Measurements from ENCODE around the gene ZMIZ1.

DNA sequence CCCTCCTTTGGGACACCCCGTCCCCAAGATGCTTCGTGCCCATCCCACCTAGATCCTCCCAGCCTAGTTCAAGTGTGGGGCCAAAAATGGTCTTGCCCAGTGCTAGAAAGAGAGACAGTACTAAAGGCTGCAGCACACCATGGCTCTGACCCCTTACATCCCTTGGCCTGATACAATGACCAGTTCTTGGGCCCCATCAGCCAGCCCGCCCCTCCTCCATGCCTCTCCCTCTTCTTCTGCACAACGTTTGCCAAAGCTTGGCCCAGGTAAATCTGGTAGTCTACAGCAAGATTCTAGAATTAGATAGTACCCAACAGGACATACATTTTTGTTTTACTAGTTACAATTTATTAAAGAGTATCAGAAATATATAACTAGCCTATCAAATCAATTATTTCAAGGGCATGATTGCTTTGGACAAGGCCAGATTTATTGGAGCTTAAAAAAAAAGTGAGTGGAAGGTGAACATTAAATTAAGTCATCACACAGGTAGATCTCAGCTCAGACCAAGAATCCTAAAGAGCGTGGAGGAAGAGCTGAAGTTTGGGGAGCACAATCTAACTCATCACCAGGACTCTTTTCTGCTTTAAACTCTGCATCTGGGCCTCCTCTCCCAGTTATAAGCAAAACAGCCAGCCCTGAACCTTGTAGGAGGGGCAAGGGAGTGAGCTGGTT is 69.8 kb downstream of the ZMIZ1 start:
- TF ChIP-seq, protein P1, sequence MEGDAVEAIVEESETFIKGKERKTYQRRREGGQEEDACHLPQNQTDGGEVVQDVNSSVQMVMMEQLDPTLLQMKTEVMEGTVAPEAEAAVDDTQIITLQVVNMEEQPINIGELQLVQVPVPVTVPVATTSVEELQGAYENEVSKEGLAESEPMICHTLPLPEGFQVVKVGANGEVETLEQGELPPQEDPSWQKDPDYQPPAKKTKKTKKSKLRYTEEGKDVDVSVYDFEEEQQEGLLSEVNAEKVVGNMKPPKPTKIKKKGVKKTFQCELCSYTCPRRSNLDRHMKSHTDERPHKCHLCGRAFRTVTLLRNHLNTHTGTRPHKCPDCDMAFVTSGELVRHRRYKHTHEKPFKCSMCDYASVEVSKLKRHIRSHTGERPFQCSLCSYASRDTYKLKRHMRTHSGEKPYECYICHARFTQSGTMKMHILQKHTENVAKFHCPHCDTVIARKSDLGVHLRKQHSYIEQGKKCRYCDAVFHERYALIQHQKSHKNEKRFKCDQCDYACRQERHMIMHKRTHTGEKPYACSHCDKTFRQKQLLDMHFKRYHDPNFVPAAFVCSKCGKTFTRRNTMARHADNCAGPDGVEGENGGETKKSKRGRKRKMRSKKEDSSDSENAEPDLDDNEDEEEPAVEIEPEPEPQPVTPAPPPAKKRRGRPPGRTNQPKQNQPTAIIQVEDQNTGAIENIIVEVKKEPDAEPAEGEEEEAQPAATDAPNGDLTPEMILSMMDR (IDR thresholded peaks at IDR 0.05): no peak
- TF ChIP-seq POLR2A (IDR thresholded peaks at IDR 0.05): no peak
